Measurements from ENCODE around the gene FUBP3.

FUBP3 gene, protein sequence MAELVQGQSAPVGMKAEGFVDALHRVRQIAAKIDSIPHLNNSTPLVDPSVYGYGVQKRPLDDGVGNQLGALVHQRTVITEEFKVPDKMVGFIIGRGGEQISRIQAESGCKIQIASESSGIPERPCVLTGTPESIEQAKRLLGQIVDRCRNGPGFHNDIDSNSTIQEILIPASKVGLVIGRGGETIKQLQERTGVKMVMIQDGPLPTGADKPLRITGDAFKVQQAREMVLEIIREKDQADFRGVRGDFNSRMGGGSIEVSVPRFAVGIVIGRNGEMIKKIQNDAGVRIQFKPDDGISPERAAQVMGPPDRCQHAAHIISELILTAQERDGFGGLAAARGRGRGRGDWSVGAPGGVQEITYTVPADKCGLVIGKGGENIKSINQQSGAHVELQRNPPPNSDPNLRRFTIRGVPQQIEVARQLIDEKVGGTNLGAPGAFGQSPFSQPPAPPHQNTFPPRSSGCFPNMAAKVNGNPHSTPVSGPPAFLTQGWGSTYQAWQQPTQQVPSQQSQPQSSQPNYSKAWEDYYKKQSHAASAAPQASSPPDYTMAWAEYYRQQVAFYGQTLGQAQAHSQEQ

DNA sequence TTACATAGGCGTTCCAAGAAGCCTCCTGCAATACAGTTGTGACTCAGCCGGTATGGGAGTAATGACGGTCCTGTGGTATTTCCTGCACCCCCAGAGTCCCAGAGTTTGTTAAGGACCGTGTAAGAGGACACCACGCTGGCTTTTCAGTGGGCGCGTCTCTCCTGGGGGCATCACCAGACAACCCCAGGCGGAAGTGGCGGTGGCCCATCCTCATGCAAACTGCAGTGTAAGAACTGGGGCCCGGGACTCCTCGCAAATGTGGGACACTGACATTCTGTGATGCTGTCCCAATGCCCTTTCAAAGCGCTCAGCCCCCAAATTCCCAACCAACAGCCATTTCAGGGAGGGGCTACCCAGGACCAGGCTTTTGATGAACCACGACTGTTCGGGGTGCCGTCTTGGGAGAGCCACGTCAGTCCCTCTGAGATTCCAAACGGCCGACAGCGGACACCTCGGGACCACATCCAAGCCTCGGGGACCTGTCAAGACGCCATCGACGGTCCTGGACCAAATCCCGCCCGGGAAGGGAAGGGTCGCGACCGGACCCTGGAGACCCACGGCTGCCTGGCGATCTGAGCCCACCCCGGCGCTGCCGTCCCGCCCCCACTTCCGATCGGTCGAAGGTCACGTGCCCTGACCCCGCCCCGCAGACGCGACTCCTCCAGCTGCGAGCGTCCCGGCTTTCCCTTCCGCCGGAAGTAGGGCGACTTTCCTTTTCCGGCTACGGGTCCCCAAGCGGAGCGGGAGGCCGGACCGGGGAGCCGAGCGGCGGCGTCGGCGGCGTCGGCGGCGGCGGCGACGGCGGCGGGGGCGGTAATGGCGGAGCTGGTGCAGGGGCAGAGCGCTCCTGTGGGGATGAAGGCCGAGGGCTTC is at the start of gene FUBP3:
TSS of gene FUBP3 (plus strand) at position 713 of the 873 bp plus-strand sequence. CDS start at position 817, 104 bp downstream.
- in situ Hi-C loops (cut with MboI; ENCODE audit: low sequenced_read_pairs): no loop called here

DNA sequence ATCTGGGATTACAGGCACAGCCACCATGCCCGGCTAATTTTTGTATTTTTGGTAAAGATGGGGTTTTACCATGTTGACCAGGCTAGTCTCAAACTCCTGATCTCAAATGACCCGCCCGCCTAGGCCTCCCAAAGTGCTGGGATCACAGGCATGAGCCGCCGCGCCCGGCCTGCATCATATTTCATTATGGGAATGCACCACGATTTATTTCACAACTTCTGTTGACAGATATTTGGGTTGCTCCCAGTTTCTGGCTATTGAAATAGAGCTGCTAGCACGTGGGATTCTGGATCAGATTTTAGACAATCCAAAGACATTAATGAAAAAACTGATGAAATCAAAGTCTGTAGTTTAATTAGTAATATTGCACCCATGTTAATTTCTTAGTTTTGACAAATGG is 48.4 kb upstream of the FUBP3 start:
- in situ Hi-C loops (cut with MboI; ENCODE audit: low sequenced_read_pairs): no loop called here

DNA sequence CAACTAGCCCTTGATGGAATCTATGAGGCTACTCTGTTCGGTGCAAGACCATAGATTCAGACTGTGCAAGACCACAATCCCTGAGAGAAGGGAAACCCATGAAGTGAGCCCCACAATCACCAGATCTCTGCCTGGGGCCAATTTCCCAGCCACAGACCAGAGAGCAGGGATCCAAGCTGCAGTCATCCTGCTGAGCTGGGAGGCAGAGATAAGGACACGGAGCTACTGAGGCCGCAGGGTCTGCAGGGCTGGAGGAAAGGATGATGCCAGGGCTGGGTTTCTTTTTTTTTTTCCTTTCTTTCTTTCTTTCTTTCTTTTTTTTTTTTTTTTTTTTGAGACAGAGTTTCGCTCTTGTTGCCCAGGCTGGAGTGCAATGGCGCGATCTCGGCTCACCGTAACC is 47.7 kb upstream of the FUBP3 start:
- in situ Hi-C loops (cut with MboI; ENCODE audit: low sequenced_read_pairs): no loop called here

DNA sequence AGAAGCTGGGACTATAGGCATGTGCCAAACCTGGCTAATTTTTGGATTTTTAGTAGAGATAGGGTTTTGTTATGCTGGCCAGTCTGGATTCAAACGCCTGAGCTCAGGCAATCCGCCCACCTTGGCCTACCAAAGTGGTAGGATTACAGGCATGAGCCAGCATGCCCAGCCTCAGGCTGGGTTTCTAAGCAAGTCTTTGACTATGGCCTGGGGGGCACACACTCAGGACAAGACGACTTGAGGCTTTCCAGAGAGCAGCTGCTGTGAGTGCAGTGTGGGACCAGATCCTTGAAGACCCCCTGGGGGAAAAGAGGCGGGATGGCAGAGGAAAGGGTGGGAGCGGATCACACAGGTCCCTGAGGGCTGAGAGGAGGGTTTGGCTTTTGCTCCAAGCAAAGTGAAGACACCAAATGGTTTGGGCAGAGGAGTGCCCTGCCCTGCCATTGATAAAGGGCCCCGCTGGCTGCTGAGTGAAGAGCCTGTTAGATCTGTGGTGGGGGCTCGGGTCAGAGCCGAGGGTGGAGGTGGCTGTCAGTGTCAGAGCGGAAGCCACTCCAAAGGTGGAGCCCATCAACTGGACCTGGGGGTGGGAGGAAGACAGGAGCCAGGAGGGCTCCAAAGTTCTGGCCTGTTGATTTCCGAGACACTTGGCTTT is 46.8 kb upstream of the FUBP3 start:
- in situ Hi-C loops (cut with MboI; ENCODE audit: low sequenced_read_pairs): no loop called here

DNA sequence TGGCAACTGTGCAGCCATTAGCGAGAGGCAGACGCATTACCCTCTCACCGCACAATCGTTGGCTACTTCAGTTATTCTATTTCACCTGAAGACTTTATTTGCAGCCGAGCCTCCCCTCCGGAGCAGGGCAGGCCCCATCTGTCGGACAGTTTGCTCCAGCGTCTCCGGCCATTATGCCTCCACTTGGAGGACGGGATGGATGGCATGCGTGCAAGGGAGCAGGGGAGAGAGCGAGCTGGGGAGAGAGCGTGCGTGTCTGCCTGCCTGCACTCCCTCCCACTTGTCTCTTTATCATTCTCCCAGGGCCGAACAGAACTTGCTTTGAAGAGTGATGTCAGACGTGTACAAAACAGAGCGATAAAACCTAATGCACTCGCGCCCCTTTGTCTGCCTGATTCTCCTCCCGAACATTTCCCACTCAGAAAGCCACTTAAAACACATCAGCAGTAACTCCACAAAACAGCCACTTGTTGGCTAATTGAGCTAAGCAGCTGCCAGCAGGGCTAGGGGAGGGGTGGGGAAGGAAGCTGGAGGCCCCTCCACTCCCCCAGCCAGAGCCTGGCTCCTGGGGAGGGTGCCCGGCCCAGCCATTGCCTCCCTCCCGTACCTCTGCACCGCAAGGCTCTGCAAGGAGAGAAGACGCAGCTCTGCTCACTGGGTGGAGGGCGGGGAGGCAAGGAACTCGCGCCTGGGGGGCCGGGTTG is 43.4 kb upstream of the FUBP3 start:
- in situ Hi-C loops (cut with MboI; ENCODE audit: low sequenced_read_pairs): no loop called here

DNA sequence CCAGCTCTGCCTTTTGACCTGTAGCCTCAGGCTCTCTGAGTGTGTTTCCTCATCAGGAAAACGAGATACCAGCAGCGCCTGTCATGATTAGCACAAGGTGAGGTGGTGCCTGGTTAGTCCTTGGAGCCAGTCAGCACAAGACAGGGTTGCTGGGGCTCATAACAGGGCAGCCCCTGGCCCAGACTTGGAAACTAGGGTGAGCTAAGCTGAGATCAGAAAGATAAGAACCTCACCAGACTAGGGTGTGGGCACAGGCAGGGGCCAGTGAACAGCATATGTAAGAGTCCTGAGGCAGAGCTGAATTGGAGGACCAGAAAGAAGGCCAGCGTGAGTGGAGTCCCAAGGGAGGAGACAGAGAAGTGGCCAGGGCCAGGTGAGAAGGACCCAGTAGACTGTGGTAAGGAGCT is 42.7 kb upstream of the FUBP3 start:
- in situ Hi-C loops (cut with MboI; ENCODE audit: low sequenced_read_pairs): no loop called here

DNA sequence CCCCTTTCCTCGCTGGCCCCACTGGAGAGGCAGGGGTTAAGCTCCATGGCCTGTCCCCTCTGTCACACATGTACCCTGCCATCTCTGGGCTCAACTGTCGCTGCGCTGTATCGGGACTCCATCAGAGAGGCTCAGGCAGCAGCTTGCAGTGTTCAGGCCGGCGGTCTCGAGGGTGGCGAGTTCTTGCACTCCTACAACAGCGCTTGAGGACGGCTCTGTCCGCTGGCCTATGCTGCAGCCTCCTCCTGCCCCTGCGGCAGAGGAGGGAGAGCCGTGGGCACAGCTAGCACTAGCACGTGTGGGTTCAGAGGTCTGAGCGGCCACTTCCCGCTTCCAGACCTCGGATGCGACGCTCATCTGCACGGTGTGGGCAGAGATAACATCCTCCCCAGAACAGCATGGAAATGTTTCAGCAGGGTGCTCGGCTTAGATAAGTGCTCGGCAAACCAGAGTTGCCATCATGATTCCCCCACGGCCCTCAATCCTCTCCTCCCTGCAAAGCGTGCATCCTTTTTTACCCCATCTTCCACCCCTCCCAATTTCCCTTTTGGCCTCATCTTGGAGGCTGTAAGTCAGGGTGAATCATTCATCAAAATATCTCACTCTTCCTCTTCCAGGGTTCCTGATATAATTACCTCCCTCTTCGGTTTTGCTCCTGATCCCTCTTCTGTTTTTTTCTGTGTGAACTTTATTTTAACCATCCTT is 41.9 kb upstream of the FUBP3 start:
- in situ Hi-C loops (cut with MboI; ENCODE audit: low sequenced_read_pairs): no loop called here

DNA sequence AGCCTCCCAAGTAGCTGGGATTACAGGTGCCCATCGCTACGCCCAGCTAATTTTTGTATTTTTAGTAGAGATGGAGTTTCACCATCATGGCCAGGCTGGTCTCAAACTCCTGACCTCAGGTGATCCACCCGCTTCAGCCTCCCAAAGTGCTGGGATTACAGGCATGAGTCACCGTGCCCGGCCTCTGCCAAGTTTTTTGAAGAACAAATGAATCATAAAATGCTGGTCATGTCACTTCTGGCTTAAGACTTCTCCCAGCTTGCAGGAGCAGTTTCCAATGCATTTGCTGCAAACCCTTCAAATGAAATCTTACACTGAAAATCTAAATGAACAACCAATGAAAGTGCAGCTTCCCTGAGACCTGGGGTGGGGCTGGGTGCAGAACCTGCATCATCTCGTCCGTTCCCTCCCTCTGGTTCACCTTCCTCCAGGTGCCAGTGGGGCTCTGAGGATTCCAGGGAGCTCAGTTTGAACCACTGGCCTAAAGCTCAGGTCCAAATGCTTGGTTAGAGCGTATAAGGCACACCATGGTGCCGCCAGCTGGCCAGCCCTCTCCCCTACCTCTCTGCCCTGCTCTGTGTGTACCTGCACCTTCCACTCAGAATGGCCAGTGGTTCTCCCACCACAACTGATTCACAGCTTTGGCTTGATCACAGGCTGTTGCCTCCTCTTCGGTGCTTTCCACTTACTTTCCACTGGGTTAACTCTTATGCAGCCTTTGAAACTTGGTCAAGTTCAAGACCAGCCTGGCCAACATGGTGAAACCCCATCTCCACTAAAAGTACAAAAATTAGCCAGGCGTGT is 39.8 kb upstream of the FUBP3 start:
- in situ Hi-C loops (cut with MboI; ENCODE audit: low sequenced_read_pairs): no loop called here

DNA sequence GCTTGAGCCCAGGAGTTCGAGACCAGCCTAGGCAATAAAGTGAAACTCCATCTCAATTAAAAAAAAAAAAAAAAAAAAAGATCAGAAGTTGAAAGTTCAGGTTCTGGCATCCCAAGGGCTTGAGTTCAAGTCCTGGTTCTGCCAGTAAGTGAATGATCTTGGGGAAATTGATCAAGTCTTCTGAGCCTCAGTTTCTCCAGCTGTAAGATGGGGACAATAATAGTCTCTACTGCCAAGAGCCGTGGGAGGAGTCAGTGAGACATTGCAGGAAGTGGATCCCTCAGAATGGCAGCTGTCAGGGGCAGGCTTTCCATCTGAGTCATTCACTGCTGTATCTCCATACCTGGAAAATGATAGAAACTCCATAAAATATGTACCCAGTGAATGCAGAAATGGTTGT is 37.8 kb upstream of the FUBP3 start:
- in situ Hi-C loops (cut with MboI; ENCODE audit: low sequenced_read_pairs): no loop called here

DNA sequence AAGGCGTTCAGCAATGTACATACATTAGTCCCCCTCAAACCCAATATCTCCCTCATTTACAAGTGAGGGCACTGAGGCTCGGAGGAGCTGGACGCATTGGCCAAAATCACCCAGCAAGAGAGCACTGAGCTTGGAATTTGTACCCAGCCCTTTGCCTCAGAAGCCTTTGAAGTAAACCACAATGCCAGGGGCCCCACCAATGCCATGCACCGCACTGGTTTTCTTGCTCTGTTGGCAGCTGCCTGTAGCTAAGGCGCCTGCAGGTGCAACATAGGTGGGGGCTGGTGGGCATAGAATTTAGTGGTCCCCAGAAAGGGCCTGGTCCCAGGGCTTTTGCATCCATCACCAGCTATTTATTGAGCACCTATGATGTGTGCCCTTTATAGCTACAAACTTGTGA is 37.3 kb upstream of the FUBP3 start:
- in situ Hi-C loops (cut with MboI; ENCODE audit: low sequenced_read_pairs): no loop called here

DNA sequence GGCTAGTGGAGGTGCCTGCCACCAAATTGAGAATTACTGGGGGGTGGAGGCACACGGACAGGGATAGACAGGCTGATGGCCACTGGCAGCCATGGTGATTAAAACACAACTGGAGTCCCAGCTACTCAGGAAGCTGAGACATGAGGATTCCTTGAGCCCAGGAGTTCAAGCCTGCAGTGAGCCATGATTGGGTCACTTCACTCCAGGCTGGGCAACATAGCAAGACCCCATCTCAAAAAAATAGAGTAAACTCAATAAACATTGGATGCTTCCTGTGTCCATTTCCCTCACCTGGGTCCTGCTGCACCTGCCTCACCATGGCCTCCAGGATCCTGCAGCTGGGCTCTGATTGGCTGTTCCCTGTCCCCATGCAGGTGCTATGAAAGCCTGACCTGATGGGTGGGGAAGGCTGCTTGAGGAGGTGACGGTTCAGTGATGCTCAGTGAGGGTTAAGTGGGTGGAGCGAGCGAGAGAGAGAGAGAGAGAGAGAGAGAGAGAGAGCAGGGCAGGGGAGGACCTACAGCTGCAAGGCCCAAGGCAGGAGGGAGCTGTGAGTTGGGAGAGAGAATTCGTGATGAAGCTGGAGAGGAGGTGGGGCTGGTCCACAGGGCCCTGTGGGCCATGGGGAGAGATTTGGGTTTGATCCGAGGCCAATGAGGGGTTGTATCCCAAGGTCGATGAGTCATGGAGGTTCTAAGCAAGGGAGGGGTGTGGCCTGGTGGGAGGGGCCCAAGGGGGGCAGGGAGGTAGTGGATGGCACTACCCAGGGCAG is 36.7 kb upstream of the FUBP3 start:
- in situ Hi-C loops (cut with MboI; ENCODE audit: low sequenced_read_pairs): no loop called here

DNA sequence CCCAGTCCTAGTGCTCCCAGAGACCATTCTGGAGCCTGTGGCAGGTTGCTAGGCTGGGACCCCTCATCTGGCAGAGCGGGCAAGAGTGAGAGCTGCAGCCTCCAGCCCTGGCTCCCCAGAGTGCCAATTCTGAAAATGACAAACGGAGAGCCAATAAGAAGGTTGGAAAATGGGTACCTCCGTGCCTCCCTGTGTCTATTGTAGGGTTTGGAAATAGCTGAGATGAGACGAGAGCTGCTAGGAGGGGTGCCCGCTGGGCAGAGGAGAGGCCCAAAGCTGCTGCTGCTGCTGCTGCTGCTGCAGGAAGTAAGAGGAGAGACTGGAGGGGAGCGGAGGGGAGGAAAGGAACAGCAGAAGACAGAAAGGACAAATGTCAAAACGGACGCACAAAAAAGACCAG is 36.0 kb upstream of the FUBP3 start:
- in situ Hi-C loops (cut with MboI; ENCODE audit: low sequenced_read_pairs): no loop called here

DNA sequence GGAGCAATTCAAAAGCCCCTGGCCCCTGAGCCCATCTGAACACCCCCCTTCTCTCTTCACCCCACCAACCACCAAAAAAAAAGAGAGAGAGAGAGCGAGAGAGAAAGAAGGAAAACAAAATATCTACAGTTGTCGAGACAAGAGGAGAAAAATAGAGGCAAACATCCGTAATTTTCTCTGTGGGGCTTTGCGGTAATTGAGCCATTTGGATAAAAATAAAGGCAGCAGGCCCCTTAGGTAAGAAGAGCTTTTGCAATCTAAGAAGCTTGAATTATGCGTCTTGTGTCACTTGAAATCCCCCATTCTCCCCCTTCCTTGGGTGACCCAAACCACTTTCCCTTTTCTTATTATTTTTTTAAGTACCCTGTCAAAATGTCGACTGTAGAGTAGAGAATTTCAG is 35.5 kb upstream of the FUBP3 start:
- in situ Hi-C loops (cut with MboI; ENCODE audit: low sequenced_read_pairs): no loop called here

DNA sequence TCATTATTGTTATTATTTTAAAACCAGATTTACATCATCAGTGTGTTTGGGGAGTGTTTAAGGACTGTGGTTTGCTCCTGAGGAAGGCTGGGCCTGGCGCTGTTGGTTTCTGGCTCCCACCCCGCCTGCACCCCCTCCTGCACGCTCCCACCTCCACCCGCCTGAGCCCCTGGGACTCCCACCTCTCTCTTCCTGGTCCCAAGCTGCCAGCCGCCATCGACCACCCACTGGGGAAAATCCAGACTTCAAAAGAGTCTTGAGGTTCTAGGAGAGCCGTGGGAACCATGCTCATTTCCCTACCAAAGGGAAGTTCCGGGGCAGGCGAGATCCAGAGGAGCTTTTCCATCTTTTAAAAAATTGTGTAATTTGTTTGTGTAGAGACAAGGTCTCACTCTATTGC is 35.0 kb upstream of the FUBP3 start:
- in situ Hi-C loops (cut with MboI; ENCODE audit: low sequenced_read_pairs): no loop called here

DNA sequence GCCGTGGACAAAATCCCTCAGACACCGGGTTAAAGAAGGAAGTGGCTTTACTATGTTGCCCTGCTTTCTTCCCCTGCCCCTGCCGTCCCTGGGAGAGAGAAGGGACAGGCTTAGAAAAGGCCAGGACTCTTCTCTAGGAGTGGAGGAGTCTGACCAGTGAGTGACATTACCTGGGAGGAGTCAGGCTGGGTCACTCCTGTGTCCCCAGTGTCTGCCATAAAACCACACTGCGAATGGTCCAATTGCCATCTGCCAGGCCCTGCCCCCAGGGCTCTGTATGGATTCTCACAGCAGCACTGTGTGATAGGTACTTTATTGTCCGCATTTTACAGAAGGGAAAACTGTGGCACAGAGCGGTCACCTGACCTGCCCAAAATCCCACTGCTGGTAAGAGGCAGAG is 31.3 kb upstream of the FUBP3 start:
- in situ Hi-C loops (cut with MboI; ENCODE audit: low sequenced_read_pairs): no loop called here

DNA sequence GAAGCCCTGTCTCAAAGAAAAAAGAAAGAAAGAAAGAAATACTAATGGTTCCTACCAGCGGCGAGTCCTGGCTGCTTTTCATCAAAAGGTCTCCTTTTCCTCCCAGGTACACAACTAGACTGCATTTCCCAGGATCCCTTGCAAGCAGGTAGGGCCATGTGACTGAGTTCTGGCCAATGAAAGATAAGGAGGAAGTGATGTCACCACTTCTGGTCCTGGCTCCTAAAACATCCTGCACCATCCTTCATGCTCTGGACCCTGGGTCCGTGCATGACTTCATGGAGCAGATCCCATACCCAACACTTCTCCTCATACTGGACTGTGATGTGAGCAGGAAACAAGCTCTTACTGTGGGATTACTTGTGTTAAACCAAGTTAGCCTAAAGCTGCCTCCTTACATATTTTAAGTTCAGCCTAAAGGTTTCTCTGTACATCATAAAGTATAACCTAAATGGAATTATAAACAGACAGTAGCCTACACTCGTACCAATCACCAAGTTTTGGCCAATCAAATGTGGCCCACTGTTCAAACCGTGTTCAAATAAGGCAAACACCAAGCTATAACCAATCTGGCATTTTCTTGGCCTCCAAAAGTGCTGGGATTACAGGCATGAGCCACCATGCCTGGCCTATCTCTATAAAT is 30.2 kb upstream of the FUBP3 start:
- in situ Hi-C loops (cut with MboI; ENCODE audit: low sequenced_read_pairs): no loop called here

DNA sequence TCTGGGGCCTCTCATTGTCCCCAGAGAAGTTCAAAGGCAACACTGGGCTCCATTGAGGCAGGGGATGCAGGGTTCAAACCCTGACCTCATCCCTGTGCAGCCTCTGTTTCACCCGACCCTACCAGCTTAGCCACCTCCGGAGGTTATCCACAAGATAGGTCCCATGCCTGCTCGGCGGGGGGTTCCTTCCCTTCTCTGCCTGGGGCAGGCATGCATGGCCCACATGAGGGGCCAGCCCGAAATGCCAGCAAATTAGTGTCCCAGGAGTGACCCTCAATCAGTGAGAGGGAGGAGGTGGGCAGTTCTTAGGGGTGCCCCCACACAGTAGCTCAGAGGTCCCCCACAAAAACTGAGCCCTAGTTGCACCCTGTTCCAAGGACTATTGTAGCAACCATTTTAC is 24.8 kb upstream of the FUBP3 start:
- in situ Hi-C loops (cut with MboI; ENCODE audit: low sequenced_read_pairs): no loop called here

DNA sequence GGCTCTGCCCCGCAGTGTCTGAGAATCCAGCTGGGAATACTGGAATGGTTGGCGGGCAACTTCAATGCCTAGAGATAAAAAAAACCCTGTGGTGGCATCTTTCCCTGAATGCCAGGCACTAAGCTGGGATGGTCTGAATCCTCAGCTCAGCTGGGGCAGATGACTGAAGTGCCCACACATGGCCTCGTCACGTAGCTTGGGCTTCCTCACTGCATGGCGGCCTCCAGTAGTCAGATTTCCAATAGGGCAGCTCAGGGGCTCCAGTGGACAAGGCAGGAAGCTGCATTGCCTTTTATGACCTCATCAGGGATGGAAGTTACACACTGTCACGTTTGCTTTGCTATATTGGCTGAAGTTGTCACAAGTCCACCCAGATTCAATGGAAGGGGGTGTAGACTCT is 24.3 kb upstream of the FUBP3 start:
- in situ Hi-C loops (cut with MboI; ENCODE audit: low sequenced_read_pairs): no loop called here

Measured in HL-60/S4 treated with phorbol 12-myristate 13-acetate at 8.2 ng/mL for 4 days and 3 days (cell line).